T-helper 1 cell treated with Interleukin-12 subunit alpha and Interleukin-12 subunit beta and Interleukin-4 antibody, amounts not matched to agents 30 ng/mL and 1 ng/mL, for 36 hours (primary cell): Measurements from ENCODE around the gene CFAP61. TPM values are rescaled to one million over a fixed set of nuclear protein-coding genes. Genes with fewer than 3 reads are reported as not detected.

ENCODE experiments used
- intact Hi-C: fragments of 100-400 bp; cut with micrococcal nuclease; formaldehyde crosslinking; loops from one replicate; pipeline ENCODE4 v1.15.1; 2024
- total RNA-seq: library from RNA; stranded (reverse); gene quantifications from 2 replicates; pipeline ENCODE4 v1.2.3, GENCODE V29; 2022

The CFAP61 gene
- total RNA-seq, 1 donor from 2014 or later = not detected

GRCh38 chr20:20034486-20034885 lies 17.8 kb upstream of the CFAP61 start:
- intact Hi-C loops = no loop called here

DNA sequence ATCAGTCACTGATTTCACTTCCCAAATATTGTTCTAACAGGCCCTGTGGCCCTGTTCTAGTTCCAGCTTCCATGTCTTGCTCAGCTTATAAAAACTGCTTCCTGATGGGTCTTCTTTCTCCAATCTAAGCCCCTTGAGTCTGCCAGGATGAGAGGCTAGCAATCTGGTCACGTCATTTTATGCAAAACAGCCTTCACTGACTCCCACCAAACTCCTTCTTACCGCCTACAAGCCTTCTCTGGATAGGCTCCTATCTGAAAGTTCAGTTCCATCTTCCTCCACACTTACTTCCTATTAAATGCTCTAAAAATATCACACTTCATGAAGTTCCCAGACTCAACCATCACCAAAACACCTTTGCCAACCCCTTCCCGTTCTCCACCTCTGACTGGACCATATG lies 15.6 kb upstream of the CFAP61 start:
- intact Hi-C loops = no loop called here

DNA sequence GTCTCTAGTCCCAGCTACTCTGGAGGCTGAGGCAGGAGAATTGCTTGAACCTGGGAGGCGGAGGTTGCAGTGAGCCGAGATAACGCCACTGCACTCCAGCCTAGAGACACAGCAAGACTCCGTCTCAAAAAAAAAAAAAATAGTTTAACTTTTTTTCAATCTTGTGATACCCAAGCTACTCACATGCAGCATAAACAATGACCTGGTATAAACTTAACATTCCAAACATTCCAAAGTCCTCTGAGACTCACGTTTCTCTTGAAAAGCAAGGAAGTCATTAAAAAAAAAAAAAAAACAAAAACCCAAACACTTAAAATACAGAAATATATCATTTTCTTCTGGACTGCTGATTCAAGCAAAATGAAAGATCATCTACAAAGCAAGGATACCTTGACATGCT lies 14.4 kb upstream of the CFAP61 start:
- intact Hi-C loops = no loop called here

- intact Hi-C loops = no loop called here
Measured at GRCh38 chr20:20038586-20038985, 13.7 kb upstream of the CFAP61 start.

DNA sequence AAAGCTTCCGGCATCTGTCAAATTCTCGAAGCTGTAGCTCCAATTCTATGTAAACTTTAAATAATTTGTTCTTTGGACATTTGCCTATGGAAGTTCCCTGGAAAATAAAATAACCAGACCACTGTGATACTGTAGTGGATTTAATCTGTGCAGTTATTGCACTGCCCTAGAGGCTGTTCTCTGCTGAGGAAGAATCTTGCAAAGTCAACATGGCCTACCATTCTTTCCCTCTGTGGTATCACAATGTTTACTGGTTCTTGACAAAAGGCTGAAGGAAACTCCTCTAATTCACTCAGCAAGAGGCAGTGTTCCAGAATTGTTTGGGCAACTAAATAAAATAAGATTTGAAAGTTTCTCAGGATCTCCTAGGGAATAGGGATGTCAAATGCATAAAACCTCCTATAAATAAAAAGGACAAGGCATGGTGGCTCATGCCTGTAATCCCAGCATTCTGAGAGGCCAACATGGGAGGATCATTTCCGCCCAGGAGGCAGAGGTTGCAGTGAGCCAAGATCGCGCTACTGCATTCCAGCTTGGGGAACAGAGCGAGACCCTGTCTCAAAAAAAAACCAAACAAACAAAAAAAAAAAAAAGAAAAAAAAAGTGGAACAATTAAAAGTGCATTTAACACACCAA lies 12.5 kb upstream of the CFAP61 start:
- intact Hi-C loops = no loop called here

GRCh38 chr20:20051767-20052073 lies 612 bp upstream of the CFAP61 start:
- intact Hi-C loops = loop anchor here (1.0 to 2.0 kb wide), 11 partner anchors 29 to 1913 kb away; partner anchors contain the start of genes DZANK1, NAA20, POLR3F and SEC23B

DNA sequence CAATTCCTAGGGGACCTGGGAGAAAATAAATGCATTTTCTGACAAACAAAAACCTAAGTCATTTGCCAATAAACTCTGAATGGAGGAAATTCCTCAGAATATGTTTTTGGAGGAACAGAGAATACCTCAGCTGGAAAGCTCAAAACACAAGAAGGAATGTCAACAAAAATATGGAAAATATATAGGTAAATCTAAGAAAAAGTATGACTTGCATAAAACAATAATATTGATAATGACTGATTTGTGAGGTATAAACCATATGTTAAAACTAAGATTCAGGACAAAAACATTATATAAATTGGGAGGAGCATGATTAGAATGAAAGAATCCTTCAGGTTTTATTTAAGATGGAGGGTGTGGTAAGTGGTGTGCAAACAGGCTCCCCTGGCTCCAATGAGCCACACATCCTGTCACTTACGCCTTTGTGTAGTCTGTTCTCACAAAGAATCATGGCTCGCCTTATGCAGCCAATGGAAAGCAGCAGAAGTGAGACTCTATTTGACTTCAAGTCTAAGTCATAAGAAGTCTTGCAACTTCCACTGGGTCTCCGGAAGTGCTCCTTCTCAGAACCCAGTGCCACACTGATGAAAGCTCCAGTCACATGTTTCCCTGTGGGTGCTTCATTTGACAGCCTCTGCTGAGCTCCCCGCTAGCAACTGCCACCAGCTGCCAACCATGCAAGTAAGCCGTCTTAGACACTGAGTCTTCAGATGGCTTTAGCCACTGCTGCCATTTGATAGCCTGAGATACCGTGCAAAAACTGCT lies 8.1 kb downstream of the CFAP61 start:
- intact Hi-C loops = no loop called here

- intact Hi-C loops = no loop called here
Measured at GRCh38 chr20:20063941-20064702, 11.8 kb downstream of the CFAP61 start.

- intact Hi-C loops = no loop called here
Measured at GRCh38 chr20:20065361-20065760, 13.0 kb downstream of the CFAP61 start.

- intact Hi-C loops = no loop called here
Measured at GRCh38 chr20:20070871-20071726, 18.8 kb downstream of the CFAP61 start.

DNA sequence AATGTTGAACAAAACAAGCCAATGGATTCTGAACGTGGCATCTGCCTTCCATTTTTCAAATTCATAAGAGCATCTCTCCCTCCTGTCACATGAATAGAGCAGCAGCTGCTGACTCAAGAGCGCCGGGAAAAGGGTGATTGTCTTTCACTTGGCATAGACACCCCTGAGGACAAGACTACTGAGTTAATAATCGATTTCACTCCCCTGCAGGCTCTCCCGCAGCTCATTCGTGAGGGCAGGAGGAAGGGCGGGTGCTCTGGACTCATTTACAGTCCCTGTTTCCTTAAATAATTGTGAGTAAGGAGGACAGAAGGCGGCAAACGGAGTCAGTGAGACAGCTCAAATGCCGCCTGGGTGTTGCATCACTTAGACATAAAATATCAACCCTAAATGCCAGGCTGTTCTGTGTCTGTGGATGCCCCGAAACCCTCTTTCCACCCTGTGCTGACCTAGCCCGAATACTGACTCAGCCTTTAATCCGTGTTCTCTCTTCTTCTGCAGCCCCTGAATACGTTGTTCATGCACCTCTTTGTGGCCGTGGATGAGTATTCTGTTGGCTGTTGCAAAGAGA lies 21.6 kb downstream of the CFAP61 start:
- intact Hi-C loops = no loop called here

- intact Hi-C loops = no loop called here
Measured at GRCh38 chr20:20075032-20075431, 22.7 kb downstream of the CFAP61 start.

DNA sequence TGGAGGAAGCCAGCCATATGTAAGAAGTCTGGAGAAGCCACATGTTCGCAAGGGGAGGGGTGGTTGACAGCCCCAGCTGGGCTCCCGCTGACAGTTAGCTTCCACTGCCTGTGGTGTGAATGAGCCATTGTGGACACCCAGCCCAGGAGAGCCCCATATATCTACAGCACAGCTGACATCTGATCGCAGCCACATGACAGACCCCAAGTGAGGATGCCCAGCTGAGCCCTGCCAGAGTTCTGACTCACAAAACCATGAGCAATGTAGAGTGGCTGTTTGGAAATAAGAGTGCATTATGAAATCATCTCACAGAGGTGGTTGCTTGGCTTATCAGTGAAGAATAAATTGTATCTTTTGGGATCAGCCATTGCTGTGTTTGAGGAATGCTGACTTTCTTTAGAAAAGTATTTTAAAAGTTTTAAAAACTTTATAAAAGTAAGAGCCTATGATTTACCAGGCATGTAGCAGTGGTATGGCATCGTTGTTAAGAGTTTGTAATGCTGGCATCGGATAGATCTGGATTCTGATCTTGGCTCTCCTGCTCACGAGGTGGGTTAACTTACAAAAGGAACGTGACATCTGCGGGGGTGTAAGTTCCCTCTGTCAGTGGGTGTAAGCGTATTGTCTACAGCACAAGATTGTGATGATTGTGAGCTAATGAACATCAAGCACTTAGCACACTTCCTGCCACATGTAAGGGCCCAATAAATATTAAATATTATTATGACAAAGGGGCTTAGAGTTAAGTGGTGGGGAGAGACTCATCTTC lies 24.1 kb downstream of the CFAP61 start:
- intact Hi-C loops = no loop called here

DNA sequence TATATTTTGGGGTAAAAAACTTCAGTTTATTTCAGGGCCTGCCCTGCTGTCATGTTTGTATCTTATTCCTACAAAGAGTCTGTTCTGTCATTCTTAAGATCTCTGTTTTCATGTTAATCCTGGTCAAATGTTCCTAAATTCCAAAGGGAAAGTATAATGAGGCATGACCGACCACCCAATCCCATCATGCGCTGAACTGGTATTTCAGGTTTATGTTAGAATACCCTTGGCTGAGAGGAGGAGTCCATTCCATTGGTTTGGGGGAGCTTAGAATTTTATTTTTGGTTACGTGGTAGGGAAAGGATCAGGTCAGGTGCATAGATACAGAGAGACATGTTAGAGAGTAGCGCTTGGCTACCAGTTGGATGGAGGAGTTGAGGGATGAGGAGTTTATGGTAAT lies 25.7 kb downstream of the CFAP61 start:
- intact Hi-C loops = no loop called here

DNA sequence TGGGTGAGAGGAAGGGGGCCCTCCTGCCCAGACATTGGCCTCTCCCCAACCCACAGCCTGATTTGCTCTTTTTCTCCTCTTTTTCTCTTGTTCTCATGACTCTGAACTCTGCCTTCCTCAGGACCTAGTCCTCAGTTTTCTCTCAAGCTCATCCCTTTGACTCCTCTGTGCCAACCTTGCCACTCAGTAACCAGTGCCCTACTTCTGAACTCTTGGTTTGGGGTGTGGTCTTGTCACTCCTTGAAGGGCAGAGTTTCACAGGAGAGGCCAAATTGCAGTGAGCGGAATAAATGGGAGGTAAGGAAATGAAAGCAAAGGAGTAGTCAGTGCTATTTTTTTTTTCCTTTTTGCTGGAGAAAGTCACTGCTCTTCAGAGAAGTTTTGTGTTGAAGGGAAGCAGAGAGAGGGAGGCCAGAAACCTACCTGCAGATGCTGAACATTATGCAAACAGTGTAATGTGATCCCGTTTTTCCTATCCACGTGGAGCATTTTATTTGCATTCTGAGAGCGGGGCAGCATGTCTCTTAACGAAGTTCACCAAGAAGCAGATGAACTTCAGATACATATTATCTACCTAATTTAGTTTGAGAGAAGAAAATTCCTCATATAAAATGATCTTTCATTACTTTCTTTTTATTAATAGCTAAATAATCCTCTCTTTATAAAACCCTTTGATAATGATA lies 26.9 kb downstream of the CFAP61 start:
- intact Hi-C loops = no loop called here

DNA sequence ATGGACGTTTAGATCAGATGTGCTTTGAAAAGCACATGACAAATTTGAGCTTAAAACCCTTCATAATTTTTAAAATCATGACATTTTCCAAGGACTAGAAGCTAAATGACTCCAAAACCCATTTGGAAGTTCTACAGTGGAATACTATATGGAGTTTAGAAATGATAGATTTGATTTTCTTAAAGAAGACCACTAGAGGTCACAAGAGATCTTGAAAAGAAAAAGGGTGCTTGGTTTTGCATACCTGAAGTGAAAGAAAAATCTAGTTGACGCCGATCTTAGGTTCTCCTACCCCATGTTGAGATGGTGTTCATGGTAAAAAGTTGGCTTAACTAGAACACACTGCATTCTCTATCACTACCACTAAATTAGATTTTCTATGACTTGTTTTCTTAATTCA lies 31.5 kb downstream of the CFAP61 start:
- intact Hi-C loops = loop anchor here (1.0 kb wide), 5 partner anchors 153 to 741 kb away; no protein-coding TSS in a partner anchor

GRCh38 chr20:20084296-20084752 lies 32.0 kb downstream of the CFAP61 start:
- intact Hi-C loops = loop anchor here (1.0 kb wide), 4 partner anchors 153 to 509 kb away; no protein-coding TSS in a partner anchor

- intact Hi-C loops = no loop called here
Measured at GRCh38 chr20:20085071-20085470, 32.7 kb downstream of the CFAP61 start.

- intact Hi-C loops = no loop called here
Measured at GRCh38 chr20:20085812-20086211, 33.5 kb downstream of the CFAP61 start.
